ENCODE measurements around the gene PRDM15.

The PRDM15 gene

GRCh38 chr21:41907496-41908258, 28.5 kb upstream of the PRDM15 start:
- DNase-seq, result no peak

GRCh38 chr21:41906770-41907169, 27.6 kb upstream of the PRDM15 start:
- DNase-seq, result no peak

- DNase-seq, result no peak
These were observed 24.6 kb upstream of the PRDM15 start for GRCh38 chr21:41903559-41904351.

- no peak for DNase-seq
These were observed 23.8 kb upstream of the PRDM15 start for GRCh38 chr21:41902946-41903345.

- DNase-seq, result no peak
These were observed 22.6 kb upstream of the PRDM15 start for GRCh38 chr21:41901782-41902181.

GRCh38 chr21:41901099-41901498, 22.0 kb upstream of the PRDM15 start:
- no peak for DNase-seq

GRCh38 chr21:41900401-41900800, 21.3 kb upstream of the PRDM15 start:
- DNase-seq, result no peak

- no peak for DNase-seq
These were observed 20.5 kb upstream of the PRDM15 start for GRCh38 chr21:41899426-41900202.

- no peak for DNase-seq
These were observed 19.9 kb upstream of the PRDM15 start for GRCh38 chr21:41898998-41899397.

- no peak for DNase-seq
These were observed 18.6 kb upstream of the PRDM15 start for GRCh38 chr21:41897700-41898099.

- no peak for DNase-seq
These were observed 18.0 kb upstream of the PRDM15 start for GRCh38 chr21:41897047-41897669.

GRCh38 chr21:41895643-41896493, 16.7 kb upstream of the PRDM15 start:
- DNase-seq, result no peak

- no peak for DNase-seq
These were observed 15.9 kb upstream of the PRDM15 start for GRCh38 chr21:41894922-41895557.

GRCh38 chr21:41894511-41894910, 15.4 kb upstream of the PRDM15 start:
- no peak for DNase-seq

GRCh38 chr21:41892726-41893125, 13.6 kb upstream of the PRDM15 start:
- DNase-seq, result no peak

- no peak for DNase-seq
These were observed 12.0 kb upstream of the PRDM15 start for GRCh38 chr21:41891132-41891531.

GRCh38 chr21:41890355-41890754, 11.2 kb upstream of the PRDM15 start:
- no peak for DNase-seq

- DNase-seq, result no peak
These were observed 9.7 kb upstream of the PRDM15 start for GRCh38 chr21:41888749-41889376.

GRCh38 chr21:41887667-41888066, 8.5 kb upstream of the PRDM15 start:
- no peak for DNase-seq

- DNase-seq, result no peak
These were observed 7.2 kb upstream of the PRDM15 start for GRCh38 chr21:41886328-41886727.
